GM13977 (cell line): Measurements from ENCODE around the gene MRPL10.

Experiments used
- DNase-seq: peaks from one replicate; pipeline ENCODE4 v3.0.0; 2012; ENCODE audit warnings: low spot score
- CTCF ChIP-seq: IDR thresholded peaks from 2 replicates; pipeline ENCODE4 v1.5.1; 2012; ENCODE audit warnings: mild to moderate bottlenecking, control low read depth; ENCODE audit not compliant: insufficient read depth; ENCODE audit errors: extremely low read depth, missing control alignments
- in situ Hi-C: fragments of 300-500 bp; cut with MboI; formaldehyde crosslinking; loops from one replicate; pipeline ENCODE4 v1.12.0; 2022; ENCODE audit warnings: low sequenced_read_pairs, low pct_unique_long_range_greater_than_20kb, mixed read lengths, inconsistent platforms; ENCODE audit not compliant: unreplicated experiment

MRPL10 gene

GRCh38 chr17:47850692-47851573 lies 19.6 kb upstream of the MRPL10 start, which contains the start of gene SP6:
Gene SP6, minus strand, starts transcription at chr17:47851163. Its CDS starts 2,734 bp downstream, at chr17:47848429.
- TF ChIP-seq CTCF, result peak; percentile 4
- peak; percentile 70 for DNase-seq
- in situ Hi-C loops, result no loop called here

- DNase-seq, result no peak
- in situ Hi-C loops, result no loop called here
- TF ChIP-seq CTCF, result no peak
Observed at GRCh38 chr17:47850373-47850691, 19.0 kb upstream of the MRPL10 start.

- no peak for DNase-seq
- TF ChIP-seq CTCF, result no peak
- in situ Hi-C loops, result no loop called here
Observed at GRCh38 chr17:47848198-47848513, 16.8 kb upstream of the MRPL10 start.

GRCh38 chr17:47847341-47848197 lies 16.2 kb upstream of the MRPL10 start:
- DNase-seq, result no peak
- in situ Hi-C loops, result no loop called here
- peak; percentile 26 for TF ChIP-seq CTCF

- TF ChIP-seq CTCF, result no peak
- DNase-seq, result no peak
- in situ Hi-C loops, result no loop called here
Observed at GRCh38 chr17:47846716-47847340, 15.5 kb upstream of the MRPL10 start.

- in situ Hi-C loops, result no loop called here
- no peak for TF ChIP-seq CTCF
- no peak for DNase-seq
Observed at GRCh38 chr17:47845716-47846075, 14.4 kb upstream of the MRPL10 start.
